Astrocyte of the spinal cord (primary cell): Measurements from ENCODE around the gene PLPPR1.
"Not testable (repeated sequence)": the region's sequence is repeated elsewhere in the genome, so short reads cannot be mapped to it uniquely, and the experiment has no call there.

Experiments
- DNase-seq: peaks from one replicate; pipeline ENCODE4 v3.0.0; 2011; ENCODE audit warnings: low read depth, low spot score
- H3K4me3 ChIP-seq: 2 replicates; pipeline ENCODE4 v1.5.1; 2011; ENCODE audit warnings: low read depth, mild to moderate bottlenecking, low read length, moderate library complexity
- CTCF ChIP-seq: IDR thresholded peaks from 2 replicates; pipeline ENCODE4 v1.5.1; 2012; ENCODE audit warnings: low read depth, mild to moderate bottlenecking, low read length, inconsistent platforms
- in situ Hi-C: cut with HindIII; loops from 2 replicates; pipeline ENCODE4 v1.10.0; 2017; ENCODE audit warnings: low sequenced_read_pairs

PLPPR1 gene

GRCh38 chr9:101326501-101326900 lies 298.0 kb downstream of the PLPPR1 start:
- no peak for DNase-seq
- H3K4me3 ChIP-seq = no peak overlapping the region
- TF ChIP-seq CTCF = no peak
- in situ Hi-C loops = no loop called here

GRCh38 chr9:101327422-101327909 lies 298.9 kb downstream of the PLPPR1 start:
- DNase-seq, in situ Hi-C loops, H3K4me3 ChIP-seq: not testable (repeated sequence)

- no peak for TF ChIP-seq CTCF
- no peak for DNase-seq
- H3K4me3 ChIP-seq = no peak overlapping the region
- in situ Hi-C loops = no loop called here
These were observed 303.8 kb downstream of the PLPPR1 start for GRCh38 chr9:101332362-101332761.

- TF ChIP-seq CTCF = no peak
- in situ Hi-C loops = no loop called here
- no peak for DNase-seq
- H3K4me3 ChIP-seq = no peak overlapping the region
These were observed 305.0 kb downstream of the PLPPR1 start for GRCh38 chr9:101333490-101333889.

GRCh38 chr9:101333926-101334702 lies 305.6 kb downstream of the PLPPR1 start:
- in situ Hi-C loops = no loop called here
- H3K4me3 ChIP-seq = no peak overlapping the region
- no peak for TF ChIP-seq CTCF
- DNase-seq = no peak

- H3K4me3 ChIP-seq = no peak overlapping the region
- no peak for TF ChIP-seq CTCF
- DNase-seq = no peak
- in situ Hi-C loops = no loop called here
These were observed 307.6 kb downstream of the PLPPR1 start for GRCh38 chr9:101336091-101336490.

- in situ Hi-C loops = no loop called here
- no peak overlapping the region for H3K4me3 ChIP-seq
- no peak for DNase-seq
- TF ChIP-seq CTCF = no peak
These were observed 308.7 kb downstream of the PLPPR1 start for GRCh38 chr9:101337237-101337636.
